GM06990 (cell line): ENCODE results near the gene FANCL.
"Not testable (repeated sequence)": the region's sequence is repeated elsewhere in the genome, so short reads cannot be mapped to it uniquely, and the experiment has no call there.

Source experiments
- DNase-seq: peaks from one replicate; pipeline ENCODE4 v3.0.0-alpha.2; 2011; ENCODE audit not compliant: insufficient read length; ENCODE audit errors: extremely low read depth
- H3K27me3 ChIP-seq: replicated peaks from 2 replicates; pipeline ENCODE4 v1.6.0; 2011; ENCODE audit warnings: low read length; ENCODE audit not compliant: control insufficient read depth, insufficient read depth
- H3K36me3 ChIP-seq: 2 replicates; pipeline ENCODE4 v1.5.1; 2011; ENCODE audit warnings: low read length; ENCODE audit not compliant: control insufficient read depth, insufficient read depth
- H3K4me3 ChIP-seq: replicated peaks from 2 replicates; pipeline ENCODE4 v1.5.1; 2011; ENCODE audit warnings: low read depth, mild to moderate bottlenecking, control low read depth, low read length
- TF ChIP-seq, protein P1 (sequence below): IDR thresholded peaks from 2 replicates; pipeline ENCODE4 v1.5.1; 2011; ENCODE audit warnings: low read length, control low read depth, mild to moderate bottlenecking, inconsistent platforms; ENCODE audit not compliant: insufficient read depth, poor library complexity, severe bottlenecking

FANCL gene

DNA sequence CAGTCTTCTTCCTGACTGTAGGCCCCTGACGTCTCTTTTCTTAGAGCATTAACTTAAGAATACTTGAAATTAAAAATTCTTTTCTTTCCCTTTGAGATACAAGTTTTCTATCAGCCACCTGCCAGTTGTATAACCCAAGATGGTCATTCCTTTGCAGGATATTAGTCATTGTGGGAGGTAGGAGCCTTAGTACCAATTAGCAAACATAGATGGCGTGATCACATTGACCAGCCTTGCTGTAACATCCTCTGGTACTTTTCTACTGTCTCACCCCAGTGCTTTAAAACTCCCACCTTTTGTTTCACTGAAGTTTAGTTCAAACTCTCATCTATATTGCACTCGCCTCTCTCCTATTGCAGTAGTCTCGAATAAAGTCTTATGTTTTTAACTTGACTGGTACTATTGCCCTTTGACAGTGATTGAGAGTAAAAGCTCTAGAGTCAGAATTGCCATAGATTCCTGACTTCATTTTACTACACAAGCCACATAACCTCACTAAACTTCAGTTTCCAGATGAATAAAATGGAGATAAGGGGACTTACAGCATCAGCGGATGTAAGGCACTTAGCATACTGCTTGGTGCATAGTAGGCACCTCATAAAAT, 120.4 kb downstream of the FANCL start:
- H3K4me3 ChIP-seq: no peak overlapping the region
- DNase-seq: peak; percentile 35
- 0 out of 2 replicates have a peak, but pooled peaks cover 2% of the 10 kb centered on the region for H3K36me3 ChIP-seq
- H3K27me3 ChIP-seq: no peaks in the 10 kb centered on the region
- TF ChIP-seq, protein P1, sequence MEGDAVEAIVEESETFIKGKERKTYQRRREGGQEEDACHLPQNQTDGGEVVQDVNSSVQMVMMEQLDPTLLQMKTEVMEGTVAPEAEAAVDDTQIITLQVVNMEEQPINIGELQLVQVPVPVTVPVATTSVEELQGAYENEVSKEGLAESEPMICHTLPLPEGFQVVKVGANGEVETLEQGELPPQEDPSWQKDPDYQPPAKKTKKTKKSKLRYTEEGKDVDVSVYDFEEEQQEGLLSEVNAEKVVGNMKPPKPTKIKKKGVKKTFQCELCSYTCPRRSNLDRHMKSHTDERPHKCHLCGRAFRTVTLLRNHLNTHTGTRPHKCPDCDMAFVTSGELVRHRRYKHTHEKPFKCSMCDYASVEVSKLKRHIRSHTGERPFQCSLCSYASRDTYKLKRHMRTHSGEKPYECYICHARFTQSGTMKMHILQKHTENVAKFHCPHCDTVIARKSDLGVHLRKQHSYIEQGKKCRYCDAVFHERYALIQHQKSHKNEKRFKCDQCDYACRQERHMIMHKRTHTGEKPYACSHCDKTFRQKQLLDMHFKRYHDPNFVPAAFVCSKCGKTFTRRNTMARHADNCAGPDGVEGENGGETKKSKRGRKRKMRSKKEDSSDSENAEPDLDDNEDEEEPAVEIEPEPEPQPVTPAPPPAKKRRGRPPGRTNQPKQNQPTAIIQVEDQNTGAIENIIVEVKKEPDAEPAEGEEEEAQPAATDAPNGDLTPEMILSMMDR: no peak

DNA sequence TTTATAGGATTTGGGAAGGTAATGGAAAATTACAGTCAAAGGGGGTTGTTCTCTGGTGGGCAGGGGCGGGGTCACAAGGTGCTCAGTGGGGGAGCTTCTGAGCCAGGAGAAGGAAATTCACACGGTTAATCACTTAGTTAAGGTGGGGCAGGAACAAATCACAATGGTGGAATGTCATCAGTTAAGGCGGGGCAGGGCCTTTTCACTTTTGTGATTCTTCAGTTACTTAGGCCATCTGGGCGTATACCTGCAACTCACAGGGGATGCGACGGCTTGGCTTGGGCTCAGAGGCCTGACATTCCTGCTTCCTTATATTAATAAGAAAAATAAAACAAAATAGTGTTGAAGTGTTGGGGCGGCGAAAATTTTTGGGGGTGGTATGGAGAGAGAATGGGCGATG, 127.6 kb downstream of the FANCL start:
- not testable (repeated sequence) for H3K36me3 ChIP-seq, DNase-seq, H3K27me3 ChIP-seq, H3K4me3 ChIP-seq

- DNase-seq: no peak
- Histone ChIP-seq H3K4me3 (no peak overlapping the region), H3K27me3 (no peaks in the 10 kb centered on the region), H3K36me3 (peaks cover 3% of the 10 kb centered on the region; the same call in 1 of the 2 replicates)
- TF ChIP-seq, protein P1: peak; percentile 7
Measured at GRCh38 chr2:58110765-58111164, 130.4 kb downstream of the FANCL start.

DNA sequence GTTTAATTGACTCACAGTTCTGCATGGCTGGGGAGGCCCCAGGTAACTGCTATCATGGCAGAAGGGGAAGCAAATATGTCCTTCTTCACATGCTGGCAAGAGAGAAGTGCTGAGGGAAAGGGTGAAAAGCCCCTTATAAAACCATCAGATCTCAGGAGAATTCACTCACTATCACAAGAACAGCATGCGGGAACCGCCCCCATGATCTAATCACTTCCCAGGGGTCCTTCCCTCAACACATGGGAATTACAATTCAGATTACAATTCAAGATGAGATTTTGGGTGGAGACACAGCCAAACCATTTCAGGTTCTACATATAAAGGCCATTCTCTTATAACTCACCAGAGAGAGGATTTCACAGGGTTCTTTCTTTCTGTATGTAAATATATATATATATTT, 131.6 kb downstream of the FANCL start:
- Histone ChIP-seq H3K36me3 (peaks cover 3% of the 10 kb centered on the region; the same call in 1 of the 2 replicates), H3K27me3 (no peaks in the 10 kb centered on the region), H3K4me3 (no peak overlapping the region)
- TF ChIP-seq, protein P1: no peak
- DNase-seq: no peak
